Natural killer cell (primary cell): ENCODE data around the gene SPECC1. TPM values are rescaled to one million over a fixed set of nuclear protein-coding genes. Genes with fewer than 3 reads are reported as not detected.

Source experiments
- ATAC-seq, 3 donors: fragments of 150-1000 bp in 2 of 3; fragments of 200-7000 bp in 1 of 3; cut with Tn5 transposase; 1 replicate in 1 of 3; 2 replicates in 2 of 3; pipeline ENCODE4 v1.10.0; 2021; ENCODE audit warnings: mild to moderate bottlenecking in 2 of 3, moderate library complexity in 2 of 3
- DNase-seq, 2 donors: peaks; one replicate each; pipeline versions ENCODE4 v3.0.0 to v3.0.0-alpha.2; 2013 to 2021; ENCODE audit warnings: mixed read lengths in 1 of 2
- H3K27ac ChIP-seq: one replicate; pipeline ENCODE4 v1.5.1; 2013; ENCODE audit warnings: mild to moderate bottlenecking, low read length
- H3K27me3 ChIP-seq: one replicate; pipeline ENCODE4 v1.6.1; 2013; ENCODE audit warnings: low read length; ENCODE audit not compliant: control insufficient read depth, insufficient read depth
- H3K36me3 ChIP-seq: one replicate; pipeline ENCODE4 v1.6.1; 2013; ENCODE audit warnings: low read length; ENCODE audit not compliant: control insufficient read depth, insufficient read depth
- H3K4me1 ChIP-seq: one replicate; pipeline ENCODE4 v1.6.1; 2013; ENCODE audit warnings: low read length; ENCODE audit not compliant: control insufficient read depth, insufficient read depth
- H3K4me3 ChIP-seq: one replicate; pipeline ENCODE4 v1.5.1; 2013; ENCODE audit warnings: low read length
- H3K9me3 ChIP-seq: one replicate; pipeline ENCODE4 v1.6.1; 2013; ENCODE audit warnings: low read length; ENCODE audit not compliant: control insufficient read depth, insufficient read depth
- H3K27ac Mint-ChIP-seq, 2 donors: one replicate each; pipeline ENCODE4 v1.8.0; 2022; ENCODE audit warnings: mild to moderate bottlenecking in 2 of 2, mixed read lengths in 2 of 2, moderate library complexity in 1 of 2
- H3K27me3 Mint-ChIP-seq, 2 donors: one replicate each; pipeline ENCODE4 v1.8.0; 2022; ENCODE audit warnings: low read depth in 2 of 2, mixed read lengths in 2 of 2
- H3K36me3 Mint-ChIP-seq: one replicate; pipeline ENCODE4 v1.8.0; 2022; ENCODE audit warnings: mixed read lengths
- H3K4me1 Mint-ChIP-seq, 2 donors: one replicate each; pipeline ENCODE4 v1.8.0; 2022; ENCODE audit warnings: mixed read lengths in 2 of 2
- H3K4me3 Mint-ChIP-seq: one replicate; pipeline ENCODE4 v1.8.0; 2022; ENCODE audit warnings: mild to moderate bottlenecking, moderate library complexity, mixed read lengths
- H3K9me3 Mint-ChIP-seq, 2 donors: one replicate each; pipeline ENCODE4 v1.8.0; 2022; ENCODE audit warnings: mixed read lengths in 2 of 2
- WGBS: methylation state at CpG from one replicate; pipeline ENCODE4 v1.1.7; 2013; ENCODE audit warnings: missing lambda C conversion rate; ENCODE audit not compliant: insufficient coverage; 5-methylcytosine and 5-hydroxymethylcytosine counted together
- intact Hi-C: fragments of 100-400 bp; cut with micrococcal nuclease; formaldehyde crosslinking; loops from one replicate; pipeline ENCODE4 v1.14.2; 2022
- total RNA-seq, 4 donors: library from RNA; stranded (reverse); fragments of 120-200 nt in 1 of 4; gene quantifications; one replicate each; pipeline versions ENCODE4 v1.2.3 to v1.2.4, GENCODE V29; 2013 to 2022
- TF ChIP-seq, protein P1 (sequence below): fragments of 200-600 bp; IDR thresholded peaks from one replicate; pipeline ENCODE4 v1.8.0; 2022; ENCODE audit warnings: antibody characterized with exemption

SPECC1 gene
- total RNA-seq, 3 donors from 2014 or later (not counting 1 experiment from before 2014, with no cell fraction given), result 29.3 to 45.1 (median 37.2) TPM

DNA sequence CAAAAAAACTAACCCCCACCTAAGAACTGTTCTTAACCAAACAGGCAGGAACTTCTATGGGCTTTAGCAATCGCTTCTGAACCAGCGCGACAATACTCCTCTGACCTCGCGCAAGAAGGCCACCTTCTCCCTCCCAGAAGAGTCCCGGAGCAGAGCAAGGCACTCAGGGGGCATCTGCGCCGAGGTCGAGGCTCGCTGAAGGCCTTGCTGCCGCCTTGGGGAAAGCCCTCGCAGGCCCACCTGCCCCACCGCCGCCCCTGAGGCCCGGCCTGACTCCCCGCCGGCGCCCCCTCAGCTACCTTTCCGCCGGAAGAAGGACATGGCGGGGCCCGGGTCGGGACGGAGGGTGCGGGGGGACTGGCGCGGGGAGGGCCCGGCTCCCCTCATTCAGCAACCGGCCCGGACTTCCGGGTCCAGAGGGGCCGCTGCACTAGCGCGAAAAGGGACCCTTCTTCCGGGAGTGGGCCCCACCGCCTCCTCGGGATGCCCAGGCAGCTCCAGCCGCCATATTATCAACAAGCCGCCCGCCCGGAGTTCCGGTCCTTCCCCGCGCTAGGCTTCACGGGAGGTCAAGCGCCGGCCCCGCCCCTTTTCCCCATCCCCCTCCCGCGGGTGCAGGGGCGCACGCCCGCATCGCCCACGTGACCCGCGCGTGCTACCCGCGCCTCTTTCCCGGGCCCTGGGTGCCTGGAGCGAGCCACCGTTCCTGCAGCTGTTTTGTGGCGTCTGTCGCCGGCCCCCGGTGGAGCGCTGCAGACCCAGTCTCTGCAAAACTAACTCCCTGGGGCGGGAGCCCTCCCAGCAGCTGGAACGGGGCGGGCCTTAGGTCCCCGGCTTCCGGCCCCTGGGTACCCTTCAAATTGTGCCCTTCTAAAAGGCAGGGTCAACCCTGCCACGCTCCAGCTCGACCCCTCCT lies 31.6 kb upstream of the SPECC1 start, which contains the start of gene AKAP10:
Gene AKAP10, minus strand, starts transcription at position 536 of the 916 bp plus-strand sequence. Its CDS starts 149 bp downstream, at position 387.
- peaks cover 20% of the 10 kb centered on the region for H3K4me1 ChIP-seq
- peak within 1 kb of the TSS; percentile 88 for H3K27ac ChIP-seq
- Mint-ChIP-seq H3K36me3 (no peaks in the 10 kb centered on the region), H3K4me3 (peak within 1 kb of the TSS; percentile 98), H3K27ac (peak within 1 kb of the TSS; percentile 95 to 96), H3K27me3 (no peaks in the 10 kb centered on the region), H3K4me1 (peaks cover 33 to 44% of the 10 kb centered on the region in 2 donors), H3K9me3 (peaks cover 0 to 2% of the 10 kb centered on the region in 2 donors)
- TF ChIP-seq, protein P1, sequence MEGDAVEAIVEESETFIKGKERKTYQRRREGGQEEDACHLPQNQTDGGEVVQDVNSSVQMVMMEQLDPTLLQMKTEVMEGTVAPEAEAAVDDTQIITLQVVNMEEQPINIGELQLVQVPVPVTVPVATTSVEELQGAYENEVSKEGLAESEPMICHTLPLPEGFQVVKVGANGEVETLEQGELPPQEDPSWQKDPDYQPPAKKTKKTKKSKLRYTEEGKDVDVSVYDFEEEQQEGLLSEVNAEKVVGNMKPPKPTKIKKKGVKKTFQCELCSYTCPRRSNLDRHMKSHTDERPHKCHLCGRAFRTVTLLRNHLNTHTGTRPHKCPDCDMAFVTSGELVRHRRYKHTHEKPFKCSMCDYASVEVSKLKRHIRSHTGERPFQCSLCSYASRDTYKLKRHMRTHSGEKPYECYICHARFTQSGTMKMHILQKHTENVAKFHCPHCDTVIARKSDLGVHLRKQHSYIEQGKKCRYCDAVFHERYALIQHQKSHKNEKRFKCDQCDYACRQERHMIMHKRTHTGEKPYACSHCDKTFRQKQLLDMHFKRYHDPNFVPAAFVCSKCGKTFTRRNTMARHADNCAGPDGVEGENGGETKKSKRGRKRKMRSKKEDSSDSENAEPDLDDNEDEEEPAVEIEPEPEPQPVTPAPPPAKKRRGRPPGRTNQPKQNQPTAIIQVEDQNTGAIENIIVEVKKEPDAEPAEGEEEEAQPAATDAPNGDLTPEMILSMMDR, result no peak
- WGBS, result under 1% methylated on average over 75 of the region's 75 CpGs
- peak within 1 kb of the TSS; percentile 71 for H3K4me3 ChIP-seq
- ATAC-seq, result peak; percentile 90 to 94 (median 91)
- peak; percentile 91 to 92 for DNase-seq
- H3K9me3 ChIP-seq, result no peaks in the 10 kb centered on the region
- no peaks in the 10 kb centered on the region for H3K27me3 ChIP-seq
- intact Hi-C loops, result loop anchor here (5.0 kb wide), 1 partner anchor 140 kb away; no protein-coding TSS in a partner anchor
- no peaks in the 10 kb centered on the region for H3K36me3 ChIP-seq

DNA sequence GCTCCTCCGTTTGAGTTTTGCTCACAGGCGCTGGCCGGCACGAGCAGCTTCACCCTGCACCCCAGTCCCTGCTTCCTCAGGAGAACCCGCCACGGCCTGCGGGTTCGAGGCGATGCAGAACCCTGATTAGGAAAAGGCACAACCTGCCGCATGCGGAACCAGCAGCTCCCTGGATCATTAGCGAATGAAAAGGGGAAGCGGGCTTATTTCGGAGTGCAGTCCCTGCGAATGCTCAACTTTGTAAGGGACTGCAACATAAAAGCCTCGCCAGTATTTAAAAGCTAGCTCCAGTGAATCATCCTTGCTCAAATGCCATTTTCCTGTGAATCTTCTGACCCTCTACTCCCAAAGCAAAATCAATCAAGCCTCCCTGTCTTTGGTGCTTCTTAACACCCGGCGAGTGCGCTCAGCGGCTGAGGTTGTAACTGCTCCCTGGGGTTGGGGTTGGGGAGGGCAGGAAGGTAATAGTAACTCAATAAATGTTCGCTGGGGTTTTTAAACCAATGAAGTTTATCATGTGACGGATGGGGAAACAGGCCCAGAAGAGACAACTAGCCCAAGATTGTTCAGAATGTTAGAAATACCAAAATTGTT lies 30.9 kb upstream of the SPECC1 start:
- H3K36me3 Mint-ChIP-seq, result no peaks in the 10 kb centered on the region
- TF ChIP-seq, protein P1, result no peak
- peak overlapping the region; percentile 95 to 96 for H3K27ac Mint-ChIP-seq
- Histone ChIP-seq H3K27ac (peak overlapping the region; percentile 88), H3K9me3 (no peaks in the 10 kb centered on the region), H3K4me1 (peaks cover 20% of the 10 kb centered on the region), H3K27me3 (no peaks in the 10 kb centered on the region), H3K36me3 (no peaks in the 10 kb centered on the region), H3K4me3 (peak overlapping the region; percentile 71)
- no peaks in the 10 kb centered on the region for H3K27me3 Mint-ChIP-seq
- WGBS, result 1% methylated on average over 22 of the region's 22 CpGs
- intact Hi-C loops, result loop anchor here (5.0 kb wide), 1 partner anchor 139 kb away; no protein-coding TSS in a partner anchor
- H3K9me3 Mint-ChIP-seq, result peaks cover 0 to 2% of the 10 kb centered on the region in 2 donors
- peak; percentile 19 to 57 for DNase-seq
- H3K4me1 Mint-ChIP-seq, result peaks cover 33 to 39% of the 10 kb centered on the region in 2 donors
- ATAC-seq, result peak in 1 of 3 donors; percentile 34
- H3K4me3 Mint-ChIP-seq, result peak overlapping the region; percentile 98

DNA sequence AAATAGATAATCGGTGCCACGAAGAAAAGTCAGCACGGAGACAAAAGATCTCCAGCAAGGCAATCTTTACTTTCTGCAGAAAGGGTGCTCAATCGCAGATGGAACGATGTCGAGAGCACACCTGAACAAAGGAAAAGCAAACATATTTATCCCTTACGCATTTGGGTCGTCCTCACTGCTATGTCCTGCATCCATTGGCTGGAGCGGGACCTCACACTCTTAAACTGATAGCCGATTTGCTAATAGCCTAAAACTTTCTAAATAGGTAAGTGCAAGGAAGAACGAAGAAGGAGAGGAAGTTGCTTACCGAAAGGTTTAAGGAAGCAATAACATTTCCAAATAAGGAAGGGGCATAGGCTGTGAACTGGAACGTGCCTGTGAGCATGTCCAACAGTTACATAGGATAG lies 30.4 kb upstream of the SPECC1 start:
- ATAC-seq (no peak), DNase-seq (no peak)
- H3K4me3 Mint-ChIP-seq, result peak overlapping the region; percentile 98
- 71% methylated on average over 13 of the region's 13 CpGs for WGBS
- Histone ChIP-seq H3K27me3 (no peaks in the 10 kb centered on the region), H3K27ac (peak overlapping the region; percentile 88), H3K4me1 (peaks cover 20% of the 10 kb centered on the region), H3K4me3 (no peak overlapping the region), H3K9me3 (no peaks in the 10 kb centered on the region), H3K36me3 (no peaks in the 10 kb centered on the region)
- TF ChIP-seq, protein P1, result no peak
- no peaks in the 10 kb centered on the region for H3K36me3 Mint-ChIP-seq
- H3K27ac Mint-ChIP-seq, result peak overlapping the region; percentile 95 to 96
- H3K9me3 Mint-ChIP-seq, result peaks cover 0 to 2% of the 10 kb centered on the region in 2 donors
- peaks cover 28 to 34% of the 10 kb centered on the region in 2 donors for H3K4me1 Mint-ChIP-seq
- no peaks in the 10 kb centered on the region for H3K27me3 Mint-ChIP-seq
- intact Hi-C loops, result loop anchor here (5.0 kb wide), 1 partner anchor 138 kb away; no protein-coding TSS in a partner anchor
